HL-60 (cell line): ENCODE results near the gene TIMELESS.

ENCODE experiments used
- DNase-seq, 2 experiments: peaks; one replicate each; pipeline ENCODE4 v3.0.0-alpha.2; 2010 to 2020; ENCODE audit warnings: low read depth in 1 of 2, low spot score in 1 of 2
- H3K27ac ChIP-seq: fragments of 250-450 bp; sonication (Bioruptor Pico); replicated peaks from 2 replicates; pipeline ENCODE4 v1.5.1; 2020; ENCODE audit warnings: mild to moderate bottlenecking, moderate library complexity
- H3K27me3 ChIP-seq: fragments of 250-450 bp; sonication (Bioruptor Pico); 2 replicates; pipeline ENCODE4 v1.5.1; 2021; ENCODE audit warnings: mild to moderate bottlenecking, moderate library complexity; ENCODE audit not compliant: insufficient read depth, poor library complexity, severe bottlenecking
- H3K4me3 ChIP-seq: replicated peaks from 2 replicates; pipeline ENCODE4 v1.5.1; 2011; ENCODE audit warnings: mild to moderate bottlenecking, control low read depth, low read length; ENCODE audit not compliant: insufficient read depth
- CTCF ChIP-seq: IDR thresholded peaks from one replicate; pipeline ENCODE4 v1.5.1; 2011; ENCODE audit warnings: low read length, control low read depth, inconsistent platforms; ENCODE audit not compliant: insufficient read depth
- GABPA ChIP-seq: IDR thresholded peaks from 2 replicates; pipeline ENCODE4 v1.6.1; 2012; ENCODE audit warnings: low read depth
- POLR2AphosphoS5 ChIP-seq: IDR thresholded peaks from 2 replicates; pipeline ENCODE4 v1.6.1; 2012; ENCODE audit warnings: low read depth
- REST ChIP-seq: IDR thresholded peaks from 2 replicates; pipeline ENCODE4 v1.6.1; 2012; ENCODE audit warnings: low read depth; ENCODE audit not compliant: insufficient replicate concordance
- SPI1 ChIP-seq: IDR thresholded peaks from 2 replicates; pipeline ENCODE4 v1.6.1; 2012; ENCODE audit warnings: low read depth, mild to moderate bottlenecking, borderline replicate concordance

TIMELESS gene

GRCh38 chr12:56398324-56398723 lies 50.9 kb downstream of the TIMELESS start:
- DNase-seq: no peak

GRCh38 chr12:56392331-56392730 lies 56.9 kb downstream of the TIMELESS start:
- TF ChIP-seq SPI1 (no peak), POLR2AphosphoS5 (no peak), CTCF (no peak), GABPA (no peak), REST (no peak)

More at GRCh38 chr12:56398324-56398723, 50.9 kb downstream of the TIMELESS start:
- no peaks in the 10 kb centered on the region for H3K27me3 ChIP-seq
- no peak overlapping the region for H3K27ac ChIP-seq
- TF ChIP-seq CTCF: no peak
- no peak for TF ChIP-seq GABPA
- TF ChIP-seq REST: no peak
- TF ChIP-seq POLR2AphosphoS5: no peak
- TF ChIP-seq SPI1: no peak
- no peak overlapping the region for H3K4me3 ChIP-seq

GRCh38 chr12:56391721-56392120 lies 57.5 kb downstream of the TIMELESS start:
- no peak for DNase-seq
- no peaks in the 10 kb centered on the region for H3K27me3 ChIP-seq
- H3K4me3 ChIP-seq: no peak overlapping the region
- no peak for TF ChIP-seq POLR2AphosphoS5
- no peak for TF ChIP-seq SPI1
- no peak for TF ChIP-seq CTCF
- no peak for TF ChIP-seq REST
- no peak for TF ChIP-seq GABPA
- H3K27ac ChIP-seq: no peak overlapping the region

More at GRCh38 chr12:56392331-56392730, 56.9 kb downstream of the TIMELESS start:
- DNase-seq: no peak
- Histone ChIP-seq H3K27ac (no peak overlapping the region), H3K27me3 (no peaks in the 10 kb centered on the region), H3K4me3 (no peak overlapping the region)
